SK-N-MC (cell line): ENCODE data around the gene PDZD4.

ENCODE experiments used
- EZH2 ChIP-seq: fragments of 200-600 bp; sonication (generic); IDR thresholded peaks from one replicate; pipeline ENCODE4 v1.6.1; 2017; ENCODE audit warnings: antibody characterized with exemption
- POLR2AphosphoS5 ChIP-seq: IDR thresholded peaks from 2 replicates; pipeline ENCODE4 v1.6.1; 2012; ENCODE audit warnings: mild to moderate bottlenecking, low read depth, low read length, borderline replicate concordance

GRCh38 chrX:153791104-153791852 is 39.1 kb downstream of the PDZD4 start:
- no peak for TF ChIP-seq EZH2
- no peak for TF ChIP-seq POLR2AphosphoS5
